K562 (cell line): Measurements from ENCODE around the gene SH3TC1. TPM values are rescaled to one million over a fixed set of nuclear protein-coding genes. Genes with fewer than 3 reads are reported as not detected.

Experiments used
- BACH1 ChIP-seq: fragments of 200-800 bp; sonication (Bioruptor generic); IDR thresholded peaks from 2 replicates; pipeline ENCODE4 v1.6.1; 2016; ENCODE audit warnings: missing genetic modification characterization, missing compliant biosample characterization
- CTBP1 ChIP-seq: fragments of 450-650 bp; IDR thresholded peaks from 2 replicates; pipeline ENCODE4 v1.6.1; 2016; ENCODE audit warnings: borderline replicate concordance
- FOXK2 ChIP-seq, 2 experiments: fragments of 450-650 bp; IDR thresholded peaks in 1 of 2; conservative IDR thresholded peaks in 1 of 2; 2 replicates each; pipeline ENCODE4 v1.6.1; 2016; ENCODE audit warnings: low read depth in 2 of 2, mild to moderate bottlenecking in 1 of 2
- FOXM1 ChIP-seq, 2 experiments: fragments of 450-650 bp in 1 of 2; sonication (generic) in 1 of 2; formaldehyde crosslinking in 1 of 2; IDR thresholded peaks; 2 replicates each; pipeline versions ENCODE4 v1.6.1 to v1.9.0; 2017 to 2022; ENCODE audit warnings: low read depth in 2 of 2, mild to moderate bottlenecking in 2 of 2, missing genetic modification reagents in 1 of 2, moderate library complexity in 1 of 2
- HIVEP1 ChIP-seq: fragments of 250-450 bp; sonication (Bioruptor Pico); IDR thresholded peaks from 2 replicates; pipeline ENCODE4 v1.4.0; 2020; ENCODE audit warnings: mild to moderate bottlenecking
- IRF2 ChIP-seq: sonication (generic); formaldehyde crosslinking; IDR thresholded peaks from 2 replicates; pipeline ENCODE4 v1.8.1; 2022; ENCODE audit warnings: mild to moderate bottlenecking, missing genetic modification reagents
- LARP7 ChIP-seq: fragments of 450-650 bp; IDR thresholded peaks from 2 replicates; pipeline ENCODE4 v1.6.1; 2016
- MCM3 ChIP-seq: fragments of 450-650 bp; IDR thresholded peaks from 2 replicates; pipeline ENCODE4 v1.6.1; 2016
- MYC ChIP-seq, 2 experiments: fragments of 250-450 bp in 1 of 2; sonication (Bioruptor Pico) in 1 of 2; IDR thresholded peaks; 2 replicates each; pipeline versions ENCODE4 v1.5.1 to v1.6.1; 2012 to 2021; ENCODE audit warnings: low read depth in 2 of 2, borderline replicate concordance in 1 of 2, improper control_type of control experiment in 1 of 2, low read length in 1 of 2, mild to moderate bottlenecking in 1 of 2, moderate library complexity in 1 of 2
- NFRKB ChIP-seq: fragments of 450-650 bp; IDR thresholded peaks from 2 replicates; pipeline ENCODE4 v1.6.1; 2016; ENCODE audit warnings: low read depth
- POLR2G ChIP-seq: fragments of 200-400 bp; formaldehyde crosslinking; IDR thresholded peaks from 2 replicates; pipeline ENCODE4 v1.6.1; 2017; ENCODE audit warnings: low read depth, mild to moderate bottlenecking, antibody characterized with exemption, low read length, moderate library complexity
- PPARD ChIP-seq: fragments of 250-450 bp; sonication (Bioruptor Pico); IDR thresholded peaks from 2 replicates; pipeline ENCODE4 v1.8.0; 2022; ENCODE audit warnings: inconsistent platforms, mild to moderate bottlenecking, moderate library complexity
- SPI1 ChIP-seq: IDR thresholded peaks from 2 replicates; pipeline ENCODE4 v1.6.1; 2011; ENCODE audit warnings: low read depth, low read length, control low read depth, borderline replicate concordance
- TAF7 ChIP-seq: fragments of 450-650 bp; IDR thresholded peaks from 2 replicates; pipeline ENCODE4 v1.6.1; 2016; ENCODE audit warnings: missing genetic modification characterization, missing compliant biosample characterization
- YY1 ChIP-seq, 3 experiments: IDR thresholded peaks; 2 replicates each; pipeline ENCODE4 v1.6.1; 2011; ENCODE audit warnings: low read length in 2 of 3, mild to moderate bottlenecking in 2 of 3, moderate library complexity in 2 of 3, borderline replicate concordance in 1 of 3, control low read depth in 1 of 3, low read depth in 1 of 3; ENCODE audit not compliant: insufficient read depth in 3 of 3, insufficient replicate concordance in 2 of 3, control insufficient read depth in 1 of 3, insufficient read length in 1 of 3; ENCODE audit errors: extremely low read depth in 1 of 3
- ZBTB5 ChIP-seq: fragments of 450-650 bp; IDR thresholded peaks from 2 replicates; pipeline ENCODE4 v1.6.1; 2017; ENCODE audit warnings: antibody characterized with exemption
- ZC3H11A ChIP-seq: IDR thresholded peaks from 2 replicates; pipeline ENCODE4 v1.6.1; 2012; ENCODE audit warnings: low read depth, low read length, improper control_type of control experiment
- ZNF584 ChIP-seq: fragments of 200-800 bp; sonication (Bioruptor generic); IDR thresholded peaks from 2 replicates; pipeline ENCODE4 v1.6.1; 2016; ENCODE audit warnings: low read depth, mild to moderate bottlenecking, missing genetic modification characterization, missing compliant biosample characterization
- ZNF764 ChIP-seq: fragments of 250-450 bp; sonication (Bioruptor Pico); IDR thresholded peaks from 2 replicates; pipeline ENCODE4 v1.4.0; 2020; ENCODE audit warnings: low read depth, mild to moderate bottlenecking, moderate library complexity
- polyA plus RNA-seq, 8 experiments: library from polyadenylated mRNA; depleted of rRNA in 4 of 8; stranded (reverse) in 5 of 8; unstranded in 3 of 8; fragments of >200 nt; fragmentation: Nextera tagmentation in 2 of 8; fragmentation: Illumina TruSeq in 1 of 8; extraction: Ambion mirVana in 2 of 8; extraction: Trizol in 1 of 8; gene quantifications; 2 replicates each; pipeline versions ENCODE4 v1.2.1 to v1.2.3, GENCODE V29; 2011 to 2014; ENCODE audit warnings: inconsistent platforms in 1 of 8, missing spikeins in 1 of 8
- total RNA-seq, 7 experiments: library from RNA; depleted of rRNA in 6 of 7; stranded (reverse); fragments of >200 nt in 6 of 7; fragmentation: Illumina TruSeq in 2 of 7; extraction: Trizol in 2 of 7; gene quantifications; 2 replicates each; pipeline versions ENCODE4 v1.2.1 to v1.2.3, GENCODE V29; 2011 to 2021; ENCODE audit warnings: low replicate concordance in 1 of 7
- TF ChIP-seq, protein P1 (sequence below): fragments of 250-450 bp; sonication (Bioruptor Pico); IDR thresholded peaks from 2 replicates; pipeline ENCODE4 v1.4.0; 2020; ENCODE audit warnings: mild to moderate bottlenecking, moderate library complexity
- TF ChIP-seq, protein P2 (sequence below): sonication (generic); formaldehyde crosslinking; IDR thresholded peaks from 2 replicates; pipeline ENCODE4 v1.8.0; 2022; ENCODE audit warnings: mild to moderate bottlenecking, low read depth, missing genetic modification reagents

The SH3TC1 gene
- total and polyA plus RNA-seq, 9 of the 15 experiments (the other 6 are each of a cell fraction or from before 2014, with no cell fraction given) = 0.04 to 2.1 (median 0.48) TPM; not detected in 1

DNA sequence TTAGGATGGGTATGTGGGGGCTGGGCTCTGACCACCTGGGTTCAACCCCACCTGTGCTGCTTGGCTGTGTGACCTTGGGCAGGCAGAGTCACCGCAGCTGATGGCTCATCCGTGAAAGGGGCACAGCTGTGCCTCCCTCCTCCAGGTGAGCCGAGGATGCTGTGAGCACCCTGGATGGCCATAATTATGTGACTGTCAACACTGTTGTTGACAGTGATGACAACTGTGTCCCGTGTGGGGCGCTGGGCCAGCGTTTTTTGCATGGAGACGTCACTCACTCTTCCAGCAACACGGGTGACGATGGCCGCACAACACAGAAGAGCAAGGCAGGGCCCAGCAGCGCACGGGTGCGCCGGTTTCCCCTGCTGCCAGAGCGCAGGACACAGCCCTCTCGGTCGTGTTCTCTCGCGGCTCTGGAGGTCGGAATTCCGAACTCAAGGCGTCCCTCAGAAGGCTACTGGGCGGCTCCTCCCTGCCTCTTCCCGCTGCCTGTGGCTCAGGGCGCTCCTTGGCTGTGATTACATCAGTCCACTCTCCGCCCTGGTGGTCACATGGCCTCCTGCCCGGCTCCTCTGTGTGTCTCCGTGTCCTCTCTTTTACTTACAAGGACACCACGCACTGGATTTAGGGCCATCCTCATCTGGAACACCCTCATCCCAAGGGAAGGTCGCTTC, 1.3 kb downstream of the SH3TC1 start (continued):
- TF ChIP-seq YY1 (IDR thresholded peaks at IDR 0.05; ENCODE audit: borderline replicate concordance in 1 of 3, control insufficient read depth in 1 of 3, extremely low read depth in 1 of 3, insufficient read depth in 3 of 3, insufficient read length in 1 of 3, insufficient replicate concordance in 2 of 3, low read depth in 1 of 3, low read length in 2 of 3) (no peak), MCM3 (no peak), MYC (IDR thresholded peaks at IDR 0.05; ENCODE audit: low read depth, low read length) (peak; percentile 93), MYC (CRISPR knock-in tag; IDR thresholded peaks at IDR 0.05; ENCODE audit: borderline replicate concordance, low read depth) (0 out of 2 replicates have a peak, but pooled peaks have one; percentile 49), ZC3H11A (no peak), FOXK2 (conservative IDR thresholded peaks at IDR 0.05 in 1 of 2, IDR thresholded peaks at IDR 0.05 in 1 of 2; ENCODE audit: low read depth in 2 of 2) (0 out of 4 replicates have a peak, but pooled peaks have one; percentile 18 to 48), CTBP1 (peak; percentile 75), POLR2G (peak; percentile 69; the same call in 1 of the 2 replicates), IRF2 (CRISPR knock-in tag) (no peak), SPI1 (no peak), ZBTB5 (no peak), NFRKB (0 out of 2 replicates have a peak, but pooled peaks have one; percentile 52), LARP7 (no peak), BACH1 (0 out of 2 replicates have a peak, but pooled peaks have one; percentile 32), TAF7 (tag) (no peak), PPARD (CRISPR knock-in tag) (no peak), HIVEP1 (CRISPR knock-in tag) (no peak), ZNF584 (no peak), ZNF764 (CRISPR knock-in tag) (no peak), FOXM1 (IDR thresholded peaks at IDR 0.05; ENCODE audit: low read depth) (no peak), FOXM1 (CRISPR knock-in tag; IDR thresholded peaks at IDR 0.05; ENCODE audit: low read depth) (no peak)
- TF ChIP-seq, protein P1, sequence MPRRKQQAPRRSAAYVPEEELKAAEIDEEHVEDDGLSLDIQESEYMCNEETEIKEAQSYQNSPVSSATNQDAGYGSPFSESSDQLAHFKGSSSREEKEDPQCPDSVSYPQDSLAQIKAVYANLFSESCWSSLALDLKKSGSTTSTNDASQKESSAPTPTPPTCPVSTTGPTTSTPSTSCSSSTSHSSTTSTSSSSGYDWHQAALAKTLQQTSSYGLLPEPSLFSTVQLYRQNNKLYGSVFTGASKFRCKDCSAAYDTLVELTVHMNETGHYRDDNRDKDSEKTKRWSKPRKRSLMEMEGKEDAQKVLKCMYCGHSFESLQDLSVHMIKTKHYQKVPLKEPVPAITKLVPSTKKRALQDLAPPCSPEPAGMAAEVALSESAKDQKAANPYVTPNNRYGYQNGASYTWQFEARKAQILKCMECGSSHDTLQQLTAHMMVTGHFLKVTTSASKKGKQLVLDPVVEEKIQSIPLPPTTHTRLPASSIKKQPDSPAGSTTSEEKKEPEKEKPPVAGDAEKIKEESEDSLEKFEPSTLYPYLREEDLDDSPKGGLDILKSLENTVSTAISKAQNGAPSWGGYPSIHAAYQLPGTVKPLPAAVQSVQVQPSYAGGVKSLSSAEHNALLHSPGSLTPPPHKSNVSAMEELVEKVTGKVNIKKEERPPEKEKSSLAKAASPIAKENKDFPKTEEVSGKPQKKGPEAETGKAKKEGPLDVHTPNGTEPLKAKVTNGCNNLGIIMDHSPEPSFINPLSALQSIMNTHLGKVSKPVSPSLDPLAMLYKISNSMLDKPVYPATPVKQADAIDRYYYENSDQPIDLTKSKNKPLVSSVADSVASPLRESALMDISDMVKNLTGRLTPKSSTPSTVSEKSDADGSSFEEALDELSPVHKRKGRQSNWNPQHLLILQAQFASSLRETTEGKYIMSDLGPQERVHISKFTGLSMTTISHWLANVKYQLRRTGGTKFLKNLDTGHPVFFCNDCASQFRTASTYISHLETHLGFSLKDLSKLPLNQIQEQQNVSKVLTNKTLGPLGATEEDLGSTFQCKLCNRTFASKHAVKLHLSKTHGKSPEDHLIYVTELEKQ (CRISPR knock-in tag) = 0 out of 2 replicates have a peak, but pooled peaks have one; percentile 31
- TF ChIP-seq, protein P2, sequence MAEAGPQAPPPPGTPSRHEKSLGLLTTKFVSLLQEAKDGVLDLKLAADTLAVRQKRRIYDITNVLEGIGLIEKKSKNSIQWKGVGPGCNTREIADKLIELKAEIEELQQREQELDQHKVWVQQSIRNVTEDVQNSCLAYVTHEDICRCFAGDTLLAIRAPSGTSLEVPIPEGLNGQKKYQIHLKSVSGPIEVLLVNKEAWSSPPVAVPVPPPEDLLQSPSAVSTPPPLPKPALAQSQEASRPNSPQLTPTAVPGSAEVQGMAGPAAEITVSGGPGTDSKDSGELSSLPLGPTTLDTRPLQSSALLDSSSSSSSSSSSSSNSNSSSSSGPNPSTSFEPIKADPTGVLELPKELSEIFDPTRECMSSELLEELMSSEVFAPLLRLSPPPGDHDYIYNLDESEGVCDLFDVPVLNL (CRISPR knock-in tag) = no peak
